HG03442 (cell line): ENCODE results near the gene KRT25.

Experiments
- ATAC-seq: cut with Tn5 transposase; IDR thresholded peaks from one replicate; pipeline ENCODE4 v1.9.1; 2021; ENCODE audit warnings: mild to moderate bottlenecking, moderate library complexity; ENCODE audit not compliant: unreplicated experiment

The KRT25 gene

GRCh38 chr17:40699371-40699770, 55.8 kb downstream of the KRT25 start:
- ATAC-seq: no peak
